Suppressor macrophage treated with lipopolysaccharide for 4 hours (primary cell): ENCODE data around the gene COL15A1.
A peak's percentile ranks its signal among the peaks of the same experiment; 100 is the strongest.

Source experiments
- DNase-seq: peaks from one replicate; pipeline ENCODE4 v3.0.0-alpha.2; 2020

Gene COL15A1

GRCh38 chr9:98974106-98974505 lies 30.4 kb downstream of the COL15A1 start:
- no peak for DNase-seq

- no peak for DNase-seq
These were observed 30.8 kb downstream of the COL15A1 start for GRCh38 chr9:98974554-98974953.

GRCh38 chr9:98974994-98975712 lies 31.4 kb downstream of the COL15A1 start:
- DNase-seq: peak; percentile 86

- DNase-seq: no peak
These were observed 32.1 kb downstream of the COL15A1 start for GRCh38 chr9:98975838-98976237.

- DNase-seq: no peak
These were observed 33.6 kb downstream of the COL15A1 start for GRCh38 chr9:98977246-98977714.

DNA sequence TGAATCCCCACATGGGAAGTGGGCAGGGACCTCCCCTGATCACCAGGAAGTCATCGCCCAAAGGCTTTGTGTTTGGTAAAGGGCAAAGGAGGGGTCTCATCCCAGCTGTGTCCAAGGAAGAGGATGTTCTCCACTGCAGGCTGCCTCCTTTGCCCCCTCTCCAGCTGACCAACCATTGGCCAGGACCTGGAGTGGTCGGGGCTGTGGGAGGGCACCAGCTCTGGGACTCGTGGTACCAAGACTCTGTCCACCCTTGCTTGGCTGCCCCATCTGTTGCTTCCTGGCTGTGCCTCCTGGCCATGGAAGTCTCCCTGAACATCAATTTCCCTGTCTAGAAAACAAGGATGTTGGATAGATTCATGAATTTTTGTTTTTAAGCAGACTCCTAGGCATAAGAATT lies 34.1 kb downstream of the COL15A1 start:
- no peak for DNase-seq

DNA sequence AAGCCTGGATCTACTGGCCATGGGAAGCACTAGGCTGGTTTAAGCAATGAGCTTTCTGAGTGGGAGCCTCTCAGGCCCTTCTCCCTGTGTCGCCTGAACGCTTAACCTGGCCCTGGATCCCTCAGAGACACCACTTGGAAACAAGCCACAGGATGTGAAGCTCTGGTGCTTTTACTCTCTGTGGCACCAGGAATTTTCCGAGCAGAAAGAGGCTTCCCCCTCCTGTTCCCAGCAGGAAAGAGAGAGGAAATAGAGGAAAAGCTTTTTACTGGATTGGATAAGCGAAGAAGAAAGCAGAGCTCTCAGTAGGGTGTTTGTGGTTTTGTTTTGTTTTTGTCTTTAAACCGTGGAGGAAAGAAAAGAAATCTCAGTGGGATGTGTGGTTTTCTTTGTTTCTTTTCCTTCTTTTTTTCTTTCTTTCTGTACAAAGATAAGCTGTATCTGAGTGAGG lies 34.5 kb downstream of the COL15A1 start:
- DNase-seq: no peak

DNA sequence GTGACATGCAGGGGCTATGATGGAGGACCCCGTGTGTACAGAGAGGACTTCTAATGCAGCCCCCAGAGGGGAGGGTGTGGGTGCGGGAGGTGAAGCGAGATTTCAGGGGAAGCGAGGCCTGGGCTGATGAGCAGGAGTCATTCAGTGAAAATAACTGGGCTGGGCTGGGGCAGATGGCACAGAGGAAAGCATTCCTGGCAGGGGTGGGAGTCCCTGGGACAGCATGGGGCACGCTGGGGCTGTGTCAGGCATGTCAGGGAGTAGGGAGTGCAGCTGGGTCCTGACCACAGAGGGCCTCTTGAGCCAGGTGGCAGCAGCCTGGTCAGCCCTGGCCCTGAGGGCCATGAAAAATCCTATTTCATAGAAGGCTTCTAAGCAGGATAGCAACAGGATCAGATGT lies 36.6 kb downstream of the COL15A1 start:
- no peak for DNase-seq

DNA sequence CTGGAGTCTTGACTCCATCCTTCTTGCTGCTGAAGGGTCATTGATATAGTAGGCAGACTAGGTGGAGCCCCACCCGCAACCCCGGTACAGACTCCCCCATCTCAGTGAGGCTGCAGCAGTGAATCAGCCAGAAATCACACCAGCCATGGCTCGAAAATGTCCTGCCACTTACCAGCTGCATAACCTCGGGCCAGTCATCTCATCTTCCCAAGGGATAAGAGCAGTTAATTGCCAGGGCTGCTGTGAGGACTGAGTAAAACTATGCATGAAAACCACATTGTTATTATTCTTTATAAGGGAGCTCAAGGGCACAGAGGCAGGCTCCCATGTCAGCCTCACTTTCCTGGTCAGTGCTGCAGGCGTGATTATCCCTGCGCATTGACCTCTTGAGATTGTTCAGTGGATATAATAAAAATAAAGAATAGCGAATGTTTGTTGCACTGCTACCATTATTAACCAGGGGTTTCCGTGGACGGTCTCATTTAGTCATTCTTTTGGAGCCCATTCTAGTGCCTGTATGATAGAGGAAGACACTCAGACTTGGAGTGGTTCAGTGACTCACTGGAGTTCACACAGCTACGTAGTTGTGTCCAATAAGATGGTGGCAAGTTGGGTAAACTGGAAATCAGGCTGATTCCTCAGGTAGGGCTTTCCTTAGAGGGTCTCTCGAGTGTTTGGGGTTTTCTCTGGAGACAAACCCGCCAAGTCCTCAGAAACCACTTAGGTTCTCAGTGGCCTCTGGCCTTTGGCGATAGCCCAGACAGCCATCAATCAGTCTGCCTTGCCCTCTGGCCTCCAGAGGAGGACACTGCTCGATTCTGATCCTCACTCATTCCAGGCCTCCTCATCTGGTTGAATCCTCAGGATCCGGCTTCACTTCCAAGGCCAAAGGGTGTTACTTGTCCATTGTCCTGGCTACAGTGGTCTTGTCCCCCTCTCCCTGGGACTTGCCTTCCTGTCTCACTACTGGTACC lies 39.9 kb downstream of the COL15A1 start:
- DNase-seq: no peak

DNA sequence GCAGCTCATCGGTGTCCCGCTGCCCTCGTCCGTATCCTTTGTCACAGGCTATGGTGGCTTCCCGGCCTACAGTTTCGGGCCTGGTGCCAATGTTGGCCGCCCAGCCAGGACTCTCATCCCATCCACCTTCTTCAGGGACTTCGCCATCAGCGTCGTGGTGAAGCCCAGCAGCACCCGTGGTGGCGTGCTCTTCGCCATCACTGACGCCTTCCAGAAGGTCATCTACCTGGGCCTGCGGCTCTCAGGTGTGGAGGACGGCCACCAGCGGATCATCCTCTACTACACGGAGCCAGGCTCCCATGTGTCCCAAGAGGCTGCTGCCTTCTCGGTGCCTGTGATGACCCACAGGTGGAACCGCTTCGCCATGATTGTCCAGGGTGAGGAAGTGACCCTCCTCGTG lies 41.9 kb downstream of the COL15A1 start:
- DNase-seq: no peak

DNA sequence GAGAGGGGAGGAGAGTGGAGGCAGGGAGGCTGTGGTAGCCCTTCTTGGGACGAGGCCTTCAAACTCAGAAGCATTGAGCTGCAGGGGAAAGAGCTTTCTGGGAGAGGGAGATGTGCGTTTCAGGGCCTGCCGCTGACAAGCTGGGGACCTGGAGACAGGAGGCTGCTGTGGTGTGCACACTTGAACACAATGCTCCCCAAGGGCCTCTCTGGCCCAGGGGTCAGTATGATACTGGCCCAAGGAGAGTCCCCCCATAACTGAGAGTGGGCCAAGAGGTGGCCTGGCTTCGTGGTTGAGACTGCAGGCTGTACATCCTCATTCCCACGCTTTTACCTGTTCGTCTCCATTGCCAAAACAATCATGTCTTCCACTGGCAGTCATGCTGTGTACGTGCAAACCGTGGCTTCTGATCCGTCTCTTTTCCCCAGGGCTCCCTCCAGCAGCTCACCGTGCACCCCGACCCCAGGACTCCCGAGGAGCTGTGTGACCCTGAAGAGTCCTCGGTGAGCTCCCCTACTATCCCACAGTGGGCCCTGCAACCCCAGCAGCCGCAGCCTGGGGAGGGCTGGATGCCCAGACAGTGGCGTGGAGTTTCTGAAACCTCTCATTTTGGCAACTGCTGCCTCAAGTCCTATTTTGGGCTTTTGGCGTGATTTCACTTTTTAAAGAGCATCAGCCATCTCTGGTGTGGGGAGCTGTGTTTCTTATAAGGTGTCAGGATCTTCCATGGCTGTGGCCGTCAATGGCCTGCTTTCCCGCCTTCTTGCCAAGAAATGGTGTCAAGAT lies 43.4 kb downstream of the COL15A1 start:
- no peak for DNase-seq

DNA sequence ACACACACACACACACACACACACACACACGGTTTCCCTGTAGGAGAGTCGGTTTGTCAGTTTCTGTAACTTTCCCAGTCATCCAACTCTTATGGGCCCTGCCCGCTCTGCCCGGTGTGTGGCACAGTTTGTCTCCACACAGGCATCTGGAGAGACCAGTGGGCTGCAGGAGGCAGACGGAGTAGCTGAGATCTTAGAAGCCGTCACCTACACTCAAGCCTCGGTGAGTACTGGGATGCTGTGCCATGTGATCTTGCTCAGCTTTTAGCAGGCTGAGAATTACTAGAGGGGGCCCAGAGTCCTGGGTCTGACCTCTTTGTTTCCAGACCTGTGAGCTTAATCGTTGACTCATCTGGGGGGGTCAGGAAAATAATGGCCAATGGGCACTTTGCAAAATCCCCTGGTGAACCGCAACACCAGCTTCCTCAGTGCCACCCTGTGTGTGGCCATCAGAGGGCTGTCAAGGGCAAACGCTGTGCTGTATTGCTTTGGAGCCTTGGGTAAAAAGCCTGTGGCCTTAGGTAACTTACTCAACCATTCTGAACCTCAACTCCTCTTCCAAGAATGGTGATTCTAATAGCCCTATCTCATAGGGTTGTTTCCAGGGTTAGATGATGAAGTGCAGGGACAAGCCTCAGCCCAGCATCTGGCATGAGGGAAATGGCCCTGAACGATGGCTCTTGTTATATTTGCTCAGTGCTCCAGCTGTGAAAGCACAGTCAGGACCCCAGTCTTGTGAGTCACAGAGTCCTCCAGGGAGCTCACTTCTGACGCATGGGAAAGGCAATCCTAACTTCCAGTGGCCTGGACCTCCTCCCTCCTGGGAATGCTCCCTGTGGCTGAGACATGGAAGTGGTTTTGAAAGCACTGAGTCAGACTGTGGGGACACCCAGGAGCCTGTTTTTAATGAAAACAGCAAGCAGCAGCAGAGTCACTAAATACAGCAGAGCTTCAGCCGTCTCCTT lies 45.6 kb downstream of the COL15A1 start:
- peak; percentile 59 for DNase-seq

DNA sequence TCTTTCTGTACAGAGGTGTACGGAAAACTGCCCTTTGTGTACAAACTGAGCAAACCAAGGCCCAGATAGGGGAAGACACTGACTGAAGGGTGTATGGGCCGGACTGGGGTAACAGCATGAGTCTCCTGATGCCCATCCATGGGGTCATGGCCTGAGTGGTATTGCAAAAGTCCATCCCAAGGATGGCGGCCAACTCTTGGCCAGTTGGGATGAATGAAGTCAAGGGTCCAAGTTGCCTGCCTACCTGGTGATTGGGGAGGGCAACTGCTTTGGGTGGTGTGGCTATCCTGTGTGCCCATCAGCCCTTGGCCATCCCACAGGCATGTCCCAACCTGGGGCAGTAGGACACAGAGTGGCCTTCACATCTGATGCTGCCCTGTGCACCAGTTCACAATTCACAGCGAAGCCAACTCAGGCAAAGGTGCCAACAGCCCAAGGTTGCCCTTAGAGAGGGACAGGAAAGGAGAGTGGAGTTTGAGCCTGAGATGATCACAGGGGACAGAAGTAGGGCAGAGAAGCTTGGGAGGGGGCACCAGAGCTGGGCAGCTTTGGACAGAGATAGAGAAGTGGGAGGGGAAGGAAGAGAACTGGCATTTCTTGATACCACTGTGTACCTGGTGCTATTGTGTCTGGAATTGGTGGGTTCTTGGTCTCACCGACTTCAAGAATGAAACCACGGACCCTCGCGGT lies 46.6 kb downstream of the COL15A1 start:
- DNase-seq: no peak

GRCh38 chr9:98992107-98992884 lies 48.6 kb downstream of the COL15A1 start:
- DNase-seq: no peak

GRCh38 chr9:98992885-98993569 lies 49.3 kb downstream of the COL15A1 start:
- DNase-seq: peak; percentile 37

GRCh38 chr9:98993570-98993945 lies 49.9 kb downstream of the COL15A1 start:
- DNase-seq: peak; percentile 97

DNA sequence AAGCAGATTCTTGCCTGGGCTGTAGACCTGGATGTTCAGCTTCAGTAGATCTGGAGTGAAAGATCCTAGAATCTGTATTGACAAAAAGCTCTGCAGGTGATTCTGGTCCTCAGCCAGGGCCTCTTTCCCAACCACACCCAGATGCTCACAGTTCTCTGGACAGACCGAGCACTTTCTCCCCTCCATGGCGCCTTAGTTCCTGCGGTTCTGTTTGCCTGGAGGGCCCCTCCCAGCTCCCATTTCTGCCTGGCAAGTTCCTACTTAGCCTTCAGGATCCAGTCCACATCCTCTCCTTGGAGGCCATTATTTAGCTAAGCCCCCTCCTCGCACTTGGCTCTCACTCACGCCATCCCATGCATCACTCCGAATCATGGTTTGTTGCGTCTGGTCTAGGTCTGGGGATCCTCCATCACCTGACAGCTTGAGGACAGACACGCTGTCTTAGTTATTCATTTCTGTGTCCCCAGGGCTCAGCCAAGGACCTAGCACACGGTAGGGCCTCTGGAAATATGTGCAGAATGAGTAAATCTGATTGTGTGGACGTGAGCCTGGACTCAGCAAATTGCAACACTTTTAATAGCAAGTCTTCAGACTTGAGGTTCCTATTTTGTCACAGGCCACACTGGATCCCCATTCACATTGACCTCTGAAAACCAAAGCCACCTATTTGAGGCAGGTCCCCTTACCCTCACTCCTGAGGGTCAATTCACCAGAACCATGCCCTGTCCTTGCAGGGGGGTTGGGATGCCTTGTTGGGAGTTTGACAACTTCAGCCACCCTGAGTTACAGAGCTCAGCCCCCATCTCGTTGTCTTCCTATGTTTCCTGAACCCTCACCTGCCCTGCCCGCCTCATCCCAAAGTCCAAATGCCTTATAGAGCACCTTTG lies 50.7 kb downstream of the COL15A1 start:
- peak; percentile 57 for DNase-seq

GRCh38 chr9:98995059-98995671 lies 51.5 kb downstream of the COL15A1 start:
- DNase-seq: no peak
